ENCODE measurements around the gene TBC1D9B. TPM values are rescaled to one million over a fixed set of nuclear protein-coding genes. Genes with fewer than 3 reads are reported as not detected.

TBC1D9B gene
- total and polyA plus RNA-seq, 9 of the 15 experiments (the other 6 are each of a cell fraction or from before 2014, with no cell fraction given): 2.9 to 59.1 (median 33.5) TPM

- TF ChIP-seq ZFP91 (CRISPR knock-in tag; IDR thresholded peaks at IDR 0.05) (no peak), CREM (IDR thresholded peaks at IDR 0.05; ENCODE audit: low read depth) (no peak), SNRNP70 (optimal IDR thresholded peaks at IDR 0.05; ENCODE audit: low read depth, low read length) (no peak), HNRNPL (IDR thresholded peaks at IDR 0.05; ENCODE audit: low read depth, low read length) (no peak), USF1 (CRISPR knock-in tag; IDR thresholded peaks at IDR 0.05) (no peak), FOXM1 (IDR thresholded peaks at IDR 0.05; ENCODE audit: low read depth) (no peak), FOXM1 (CRISPR knock-in tag; IDR thresholded peaks at IDR 0.05; ENCODE audit: low read depth) (no peak), ZNF518B (CRISPR knock-in tag; IDR thresholded peaks at IDR 0.05) (no peak), SLC30A9 (CRISPR knock-in tag; IDR thresholded peaks at IDR 0.05) (no peak), RBBP5 (IDR thresholded peaks at IDR 0.05; ENCODE audit: borderline replicate concordance, insufficient read depth, low read length, poor library complexity, severe bottlenecking) (no peak), ARNT (IDR thresholded peaks at IDR 0.05) (no peak), MYNN (IDR thresholded peaks at IDR 0.05) (no peak), MYNN (CRISPR knock-in tag; IDR thresholded peaks at IDR 0.05) (no peak), TEAD4 (IDR thresholded peaks at IDR 0.05; ENCODE audit: low read length) (no peak), TEAD4 (CRISPR knock-in tag; IDR thresholded peaks at IDR 0.05; ENCODE audit: borderline replicate concordance) (no peak), ZFPM2 (CRISPR knock-in tag; IDR thresholded peaks at IDR 0.05) (no peak), RBM22 (IDR thresholded peaks at IDR 0.05; ENCODE audit: low read depth, low read length, poor library complexity, severe bottlenecking) (no peak), ZNF780A (CRISPR knock-in tag; IDR thresholded peaks at IDR 0.05) (0 out of 2 replicates have a peak, but pooled peaks have one; percentile 20), ZNF134 (CRISPR knock-in tag; conservative IDR thresholded peaks at IDR 0.05) (no peak), SNIP1 (IDR thresholded peaks at IDR 0.05; ENCODE audit: low read depth) (no peak), CCAR2 (IDR thresholded peaks at IDR 0.05; ENCODE audit: low read depth, low read length) (no peak), ELF1 (tag; IDR thresholded peaks at IDR 0.05) (no peak), NR2C2 (CRISPR knock-in tag; IDR thresholded peaks at IDR 0.05) (no peak), NR2C2 (tag; IDR thresholded peaks at IDR 0.05) (no peak), TEAD1 (CRISPR knock-in tag; IDR thresholded peaks at IDR 0.05) (0 out of 4 replicates have a peak, but pooled peaks of 1 of the 2 experiments have one; percentile 6), ZNF263 (CRISPR knock-in tag; IDR thresholded peaks at IDR 0.05; ENCODE audit: borderline replicate concordance) (no peak), ZNF282 (CRISPR knock-in tag; IDR thresholded peaks at IDR 0.05) (no peak), RAD51 (IDR thresholded peaks at IDR 0.05; ENCODE audit: borderline replicate concordance, low read depth) (no peak)
These were observed 87.6 kb downstream of the TBC1D9B start (continued) for GRCh38 chr5:179820127-179820482.

Measured in K562 (cell line).